Panc1 (cell line): ENCODE data around the gene GSTM1. TPM values are rescaled to one million over a fixed set of nuclear protein-coding genes. Genes with fewer than 3 reads are reported as not detected.
"Not testable (repeated sequence)": the region's sequence is repeated elsewhere in the genome, so short reads cannot be mapped to it uniquely, and the experiment has no call there.

Experiments used
- ATAC-seq: fragments of 200-7000 bp; cut with Tn5 transposase; 2 replicates; pipeline ENCODE4 v1.9.1; 2020; ENCODE audit warnings: mild to moderate bottlenecking, moderate library complexity
- BruUV-seq: library from RNA; stranded (reverse); fragments of 400-500 nt; replicated peaks from 2 replicates; lab custom pipeline; 2021; lab: Mats Ljungman, UMichigan
- CTCF ChIA-PET: fragments of 300-600 bp; sonication (Branson Sonifier 250); formaldehyde crosslinking; loops from one replicate; lab custom pipeline; 2022; ENCODE audit warnings: antibody characterized with exemption; lab: Charles Lee
- POLR2A ChIA-PET: fragments of 300-600 bp; sonication (Branson Sonifier 250); formaldehyde crosslinking; loops from one replicate; lab custom pipeline; 2022; ENCODE audit warnings: antibody characterized with exemption; lab: Charles Lee
- DNase-seq: peaks from one replicate; pipeline ENCODE4 v3.0.0-alpha.2; 2010; ENCODE audit warnings: low read depth, low spot score
- H3K27ac ChIP-seq: 2 replicates; pipeline ENCODE4 v1.5.1; 2011; ENCODE audit warnings: mild to moderate bottlenecking, low read length, inconsistent platforms
- H3K27me3 ChIP-seq: fragments of 200-500 bp; sonication (Bioruptor generic); 2 replicates; pipeline ENCODE4 v1.6.0; 2014; ENCODE audit warnings: low read length, inconsistent platforms; ENCODE audit not compliant: control insufficient read depth, insufficient read depth
- H3K36me3 ChIP-seq: fragments of 200-500 bp; sonication (Bioruptor generic); 2 replicates; pipeline ENCODE4 v1.5.1; 2014; ENCODE audit warnings: inconsistent platforms, mild to moderate bottlenecking, low read length, moderate library complexity; ENCODE audit not compliant: control insufficient read depth, insufficient read depth
- H3K4me1 ChIP-seq: 2 replicates; pipeline ENCODE4 v1.5.1; 2011; ENCODE audit warnings: inconsistent platforms, mild to moderate bottlenecking, low read length, moderate library complexity; ENCODE audit not compliant: control insufficient read depth, insufficient read depth
- H3K4me3 ChIP-seq, 2 experiments: 2 replicates each; pipeline ENCODE4 v1.5.1; 2011 to 2012; ENCODE audit warnings: low read depth in 2 of 2, low read length in 2 of 2, mild to moderate bottlenecking in 2 of 2, inconsistent platforms in 1 of 2, moderate library complexity in 1 of 2
- H3K9me3 ChIP-seq: fragments of 200-500 bp; sonication (Bioruptor generic); 2 replicates; pipeline ENCODE4 v1.5.1; 2014; ENCODE audit warnings: low read depth, mild to moderate bottlenecking, inconsistent platforms, low read length, moderate library complexity; ENCODE audit not compliant: control insufficient read depth, insufficient read depth
- POLR2AphosphoS5 ChIP-seq: IDR thresholded peaks from 2 replicates; pipeline ENCODE4 v1.6.1; 2012; ENCODE audit warnings: mild to moderate bottlenecking, low read depth, low read length, moderate library complexity
- SIN3A ChIP-seq: IDR thresholded peaks from 2 replicates; pipeline ENCODE4 v1.6.1; 2012; ENCODE audit warnings: low read depth, mild to moderate bottlenecking, low read length, moderate library complexity, borderline replicate concordance; ENCODE audit not compliant: insufficient read depth
- TCF7L2 ChIP-seq: IDR thresholded peaks from 2 replicates; pipeline ENCODE4 v1.6.1; 2011; ENCODE audit warnings: mild to moderate bottlenecking, low read depth, low read length, inconsistent platforms
- in situ Hi-C: cut with HindIII; loops from 2 replicates; pipeline ENCODE4 v1.10.0; 2016; ENCODE audit warnings: low sequenced_read_pairs, low pct_unique_long_range_greater_than_20kb
- intact Hi-C: fragments of 100-400 bp; cut with micrococcal nuclease; formaldehyde crosslinking; loops from one replicate; pipeline ENCODE4 v1.10.0; 2022; ENCODE audit not compliant: unreplicated experiment
- total RNA-seq: library from RNA; stranded (reverse); gene quantifications from one replicate; pipeline ENCODE4 v1.2.1, GENCODE V29; 2021; ENCODE audit not compliant: unreplicated experiment
- TF ChIP-seq, protein P1 (sequence below), 2 experiments: IDR thresholded peaks; 2 replicates each; pipeline ENCODE4 v1.6.1; 2011 to 2012; ENCODE audit warnings: low read depth in 2 of 2, control low read depth in 1 of 2, low read length in 1 of 2, mild to moderate bottlenecking in 1 of 2, moderate library complexity in 1 of 2; ENCODE audit not compliant: insufficient read depth in 1 of 2
- TF ChIP-seq, protein P2 (sequence below): fragments of 450-650 bp; IDR thresholded peaks from 2 replicates; pipeline ENCODE4 v1.5.1; 2017; ENCODE audit warnings: mild to moderate bottlenecking

Gene GSTM1
- total RNA-seq, 1 experiment from 2014 or later, result not detected

DNA sequence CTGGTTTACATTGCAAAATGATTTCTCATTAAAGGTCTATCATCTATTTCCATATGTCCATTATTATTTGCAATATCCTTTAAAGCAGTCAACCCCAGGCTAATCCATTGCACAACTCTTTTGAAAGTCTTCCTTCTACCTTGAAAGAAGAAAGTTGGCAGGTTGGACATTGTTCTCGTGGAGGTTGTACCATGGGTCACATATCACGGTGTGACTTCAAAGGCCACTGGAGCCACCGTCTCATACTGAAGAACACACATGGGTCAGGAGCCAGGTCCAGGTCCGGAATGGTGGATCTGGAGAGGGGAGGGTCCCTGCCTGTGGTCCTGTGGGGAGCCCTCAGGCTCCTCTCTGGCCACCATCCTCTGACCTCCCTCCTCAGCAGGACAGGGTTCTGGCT is 1.7 kb upstream of the GSTM1 start:
- DNase-seq, in situ Hi-C loops, H3K4me1 ChIP-seq, H3K27ac ChIP-seq, H3K36me3 ChIP-seq, intact Hi-C loops, H3K4me3 ChIP-seq, BruUV-seq, H3K9me3 ChIP-seq, H3K27me3 ChIP-seq, ATAC-seq, CTCF ChIA-PET, POLR2A ChIA-PET: not testable (repeated sequence)

DNA sequence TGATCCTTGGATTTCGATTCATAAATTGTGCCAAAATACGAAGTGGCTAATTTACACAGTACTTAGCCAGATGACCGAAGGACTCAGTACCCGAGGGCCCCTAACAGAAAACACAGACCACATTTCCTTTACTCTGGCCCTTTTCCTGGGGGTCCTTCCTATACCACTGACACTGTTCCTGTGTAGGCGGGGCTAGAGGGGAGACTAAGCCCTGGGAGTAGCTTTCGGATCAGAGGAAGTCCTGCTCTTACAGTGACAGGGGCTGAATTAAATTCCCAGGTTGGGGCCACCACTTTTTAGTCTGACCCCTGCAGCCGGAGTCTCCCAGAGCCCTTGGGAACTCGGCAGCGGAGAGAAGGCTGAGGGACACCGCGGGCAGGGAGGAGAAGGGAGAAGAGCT is 508 bp upstream of the GSTM1 start:
- ATAC-seq, H3K4me3 ChIP-seq, BruUV-seq, POLR2A ChIA-PET, intact Hi-C loops, H3K27ac ChIP-seq, H3K4me1 ChIP-seq, H3K36me3 ChIP-seq, H3K27me3 ChIP-seq, CTCF ChIA-PET, in situ Hi-C loops, DNase-seq, H3K9me3 ChIP-seq: not testable (repeated sequence)

DNA sequence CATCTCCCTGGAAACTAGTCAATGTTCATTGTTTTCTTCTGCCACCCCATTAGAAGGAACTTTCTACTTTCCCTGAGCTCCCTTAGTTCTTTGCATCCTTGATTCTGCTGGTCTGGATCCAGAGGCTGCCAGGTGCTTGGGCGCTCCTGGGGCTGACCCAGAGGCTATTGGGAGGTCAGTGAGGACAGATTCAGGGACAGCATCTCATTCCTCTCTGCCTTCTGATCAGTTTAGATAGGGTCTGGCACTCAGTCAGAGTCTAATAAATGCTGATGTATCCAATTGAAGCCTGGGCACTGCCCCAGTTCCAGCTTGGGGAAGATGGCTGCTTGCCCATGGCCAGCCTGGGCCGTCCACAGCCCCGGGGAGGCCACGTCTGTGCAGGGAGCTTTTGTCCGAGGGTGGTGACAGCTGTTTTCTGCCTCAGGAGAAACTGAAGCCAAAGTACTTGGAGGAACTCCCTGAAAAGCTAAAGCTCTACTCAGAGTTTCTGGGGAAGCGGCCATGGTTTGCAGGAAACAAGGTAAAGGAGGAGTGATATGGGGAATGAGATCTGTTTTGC is 2.3 kb downstream of the GSTM1 start:
- Histone ChIP-seq H3K4me1 (no peaks in the 10 kb centered on the region), H3K36me3 (no peaks in the 10 kb centered on the region), H3K27me3 (no peaks in the 10 kb centered on the region), H3K9me3 (no peaks in the 10 kb centered on the region), H3K4me3 (no peak overlapping the region), H3K27ac (no peak overlapping the region)
- DNase-seq (no peak), ATAC-seq (no peak)
- CTCF ChIA-PET, result no interaction called here
- POLR2A ChIA-PET, result no interaction called here
- intact Hi-C loops, result no loop called here
- no TSS peak for BruUV-seq
- in situ Hi-C loops, result no loop called here
- TF ChIP-seq SIN3A (no peak), TCF7L2 (no peak), POLR2AphosphoS5 (no peak)
- TF ChIP-seq, protein P1, sequence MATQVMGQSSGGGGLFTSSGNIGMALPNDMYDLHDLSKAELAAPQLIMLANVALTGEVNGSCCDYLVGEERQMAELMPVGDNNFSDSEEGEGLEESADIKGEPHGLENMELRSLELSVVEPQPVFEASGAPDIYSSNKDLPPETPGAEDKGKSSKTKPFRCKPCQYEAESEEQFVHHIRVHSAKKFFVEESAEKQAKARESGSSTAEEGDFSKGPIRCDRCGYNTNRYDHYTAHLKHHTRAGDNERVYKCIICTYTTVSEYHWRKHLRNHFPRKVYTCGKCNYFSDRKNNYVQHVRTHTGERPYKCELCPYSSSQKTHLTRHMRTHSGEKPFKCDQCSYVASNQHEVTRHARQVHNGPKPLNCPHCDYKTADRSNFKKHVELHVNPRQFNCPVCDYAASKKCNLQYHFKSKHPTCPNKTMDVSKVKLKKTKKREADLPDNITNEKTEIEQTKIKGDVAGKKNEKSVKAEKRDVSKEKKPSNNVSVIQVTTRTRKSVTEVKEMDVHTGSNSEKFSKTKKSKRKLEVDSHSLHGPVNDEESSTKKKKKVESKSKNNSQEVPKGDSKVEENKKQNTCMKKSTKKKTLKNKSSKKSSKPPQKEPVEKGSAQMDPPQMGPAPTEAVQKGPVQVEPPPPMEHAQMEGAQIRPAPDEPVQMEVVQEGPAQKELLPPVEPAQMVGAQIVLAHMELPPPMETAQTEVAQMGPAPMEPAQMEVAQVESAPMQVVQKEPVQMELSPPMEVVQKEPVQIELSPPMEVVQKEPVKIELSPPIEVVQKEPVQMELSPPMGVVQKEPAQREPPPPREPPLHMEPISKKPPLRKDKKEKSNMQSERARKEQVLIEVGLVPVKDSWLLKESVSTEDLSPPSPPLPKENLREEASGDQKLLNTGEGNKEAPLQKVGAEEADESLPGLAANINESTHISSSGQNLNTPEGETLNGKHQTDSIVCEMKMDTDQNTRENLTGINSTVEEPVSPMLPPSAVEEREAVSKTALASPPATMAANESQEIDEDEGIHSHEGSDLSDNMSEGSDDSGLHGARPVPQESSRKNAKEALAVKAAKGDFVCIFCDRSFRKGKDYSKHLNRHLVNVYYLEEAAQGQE (IDR thresholded peaks at IDR 0.05; ENCODE audit: insufficient read depth in 1 of 2, low read depth in 2 of 2, low read length in 1 of 2), result no peak
- TF ChIP-seq, protein P2, sequence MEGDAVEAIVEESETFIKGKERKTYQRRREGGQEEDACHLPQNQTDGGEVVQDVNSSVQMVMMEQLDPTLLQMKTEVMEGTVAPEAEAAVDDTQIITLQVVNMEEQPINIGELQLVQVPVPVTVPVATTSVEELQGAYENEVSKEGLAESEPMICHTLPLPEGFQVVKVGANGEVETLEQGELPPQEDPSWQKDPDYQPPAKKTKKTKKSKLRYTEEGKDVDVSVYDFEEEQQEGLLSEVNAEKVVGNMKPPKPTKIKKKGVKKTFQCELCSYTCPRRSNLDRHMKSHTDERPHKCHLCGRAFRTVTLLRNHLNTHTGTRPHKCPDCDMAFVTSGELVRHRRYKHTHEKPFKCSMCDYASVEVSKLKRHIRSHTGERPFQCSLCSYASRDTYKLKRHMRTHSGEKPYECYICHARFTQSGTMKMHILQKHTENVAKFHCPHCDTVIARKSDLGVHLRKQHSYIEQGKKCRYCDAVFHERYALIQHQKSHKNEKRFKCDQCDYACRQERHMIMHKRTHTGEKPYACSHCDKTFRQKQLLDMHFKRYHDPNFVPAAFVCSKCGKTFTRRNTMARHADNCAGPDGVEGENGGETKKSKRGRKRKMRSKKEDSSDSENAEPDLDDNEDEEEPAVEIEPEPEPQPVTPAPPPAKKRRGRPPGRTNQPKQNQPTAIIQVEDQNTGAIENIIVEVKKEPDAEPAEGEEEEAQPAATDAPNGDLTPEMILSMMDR, result no peak
